Measurements from ENCODE around the gene RER1.

Gene RER1

GRCh38 chr1:2416403-2416802, 24.8 kb downstream of the RER1 start:
- Histone ChIP-seq H3K4me3 (ENCODE audit: low read depth in 1 of 2, low read length in 2 of 2) (no peak overlapping the region), H3K27ac (ENCODE audit: low read depth, low read length) (no peak overlapping the region), H3K27me3 (ENCODE audit: control insufficient read depth in 1 of 2, insufficient read depth in 2 of 2, low read length in 2 of 2) (peaks cover 9 to 49% of the 10 kb centered on the region in 2 donors), H3K9ac (ENCODE audit: low read length) (no peak overlapping the region), H3K9me3 (ENCODE audit: low read length) (no peaks in the 10 kb centered on the region), H3K36me3 (ENCODE audit: insufficient read depth, low read length) (no peaks in the 10 kb centered on the region), H3K4me1 (ENCODE audit: insufficient read depth, low read length) (peaks cover 22% of the 10 kb centered on the region)

GRCh38 chr1:2417083-2417832, 25.6 kb downstream of the RER1 start:
- no peak overlapping the region for H3K27ac ChIP-seq (ENCODE audit: low read depth, low read length)
- peaks cover 9 to 49% of the 10 kb centered on the region in 2 donors for H3K27me3 ChIP-seq (ENCODE audit: control insufficient read depth in 1 of 2, insufficient read depth in 2 of 2, low read length in 2 of 2)
- no peak overlapping the region for H3K4me3 ChIP-seq (ENCODE audit: low read depth in 1 of 2, low read length in 2 of 2)
- peaks cover 16% of the 10 kb centered on the region for H3K4me1 ChIP-seq (ENCODE audit: insufficient read depth, low read length)
- no peaks in the 10 kb centered on the region for H3K36me3 ChIP-seq (ENCODE audit: insufficient read depth, low read length)
- no peak overlapping the region for H3K9ac ChIP-seq (ENCODE audit: low read length)
- no peaks in the 10 kb centered on the region for H3K9me3 ChIP-seq (ENCODE audit: low read length)

DNA sequence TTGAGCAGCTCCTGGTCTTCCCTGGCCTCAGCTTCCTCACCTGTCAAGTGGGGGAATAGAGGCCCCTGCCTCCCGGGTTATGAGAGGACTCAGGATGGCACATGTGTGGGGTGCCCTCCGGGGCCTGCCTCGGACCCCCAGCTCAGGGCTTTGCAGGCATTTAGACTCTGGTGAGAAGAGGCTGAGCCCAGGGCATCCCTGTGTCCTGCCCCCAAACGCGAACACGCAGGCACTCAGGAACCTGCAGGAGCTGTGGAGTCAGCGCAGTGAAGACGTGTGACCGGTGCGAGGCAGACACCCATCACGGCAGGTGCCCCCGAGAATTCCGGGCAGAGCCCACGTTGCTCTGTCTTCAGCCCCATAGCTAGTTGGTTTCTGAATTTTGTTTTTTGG, 26.2 kb downstream of the RER1 start:
- Histone ChIP-seq H3K27me3 (ENCODE audit: control insufficient read depth in 1 of 2, insufficient read depth in 2 of 2, low read length in 2 of 2) (peaks cover 14 to 49% of the 10 kb centered on the region in 2 donors), H3K4me1 (ENCODE audit: insufficient read depth, low read length) (peaks cover 16% of the 10 kb centered on the region), H3K27ac (ENCODE audit: low read depth, low read length) (no peak overlapping the region), H3K36me3 (ENCODE audit: insufficient read depth, low read length) (no peaks in the 10 kb centered on the region), H3K4me3 (ENCODE audit: low read depth in 1 of 2, low read length in 2 of 2) (no peak overlapping the region), H3K9ac (ENCODE audit: low read length) (no peak overlapping the region), H3K9me3 (ENCODE audit: low read length) (no peaks in the 10 kb centered on the region)

DNA sequence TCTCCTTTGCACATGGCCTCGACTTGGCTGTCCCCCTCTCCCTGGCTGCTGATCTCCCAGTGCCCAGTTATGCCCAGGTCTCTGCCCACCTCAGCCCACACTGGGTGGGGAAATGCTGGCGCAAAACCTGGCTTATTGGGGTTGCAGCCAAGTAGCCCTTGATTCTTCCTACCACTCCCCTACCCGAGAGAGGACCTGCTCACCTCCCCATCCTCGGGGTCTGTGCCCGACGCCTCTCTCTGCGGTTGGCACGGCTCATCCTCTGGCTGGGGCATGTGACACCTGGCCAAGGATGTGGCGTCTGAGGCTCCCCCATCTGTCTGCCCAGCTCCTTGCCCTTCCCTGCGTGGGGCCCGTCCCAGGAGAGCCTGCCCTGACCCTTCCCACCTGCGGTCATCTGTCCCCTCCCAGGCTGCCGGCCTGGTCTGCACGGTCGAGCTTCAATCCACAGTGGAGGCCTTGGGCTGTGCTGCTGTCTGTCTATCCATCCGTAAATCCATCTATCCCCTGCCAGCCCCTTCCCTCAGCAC, 27.2 kb downstream of the RER1 start:
- Histone ChIP-seq H3K4me1 (ENCODE audit: insufficient read depth, low read length) (peaks cover 9% of the 10 kb centered on the region), H3K36me3 (ENCODE audit: insufficient read depth, low read length) (no peaks in the 10 kb centered on the region), H3K9ac (ENCODE audit: low read length) (no peak overlapping the region), H3K27me3 (ENCODE audit: control insufficient read depth in 1 of 2, insufficient read depth in 2 of 2, low read length in 2 of 2) (peaks cover 14 to 59% of the 10 kb centered on the region in 2 donors), H3K27ac (ENCODE audit: low read depth, low read length) (no peak overlapping the region), H3K4me3 (ENCODE audit: low read depth in 1 of 2, low read length in 2 of 2) (no peak overlapping the region), H3K9me3 (ENCODE audit: low read length) (no peaks in the 10 kb centered on the region)

- no peak overlapping the region for H3K27ac ChIP-seq (ENCODE audit: low read depth, low read length)
- peaks cover 3% of the 10 kb centered on the region for H3K4me1 ChIP-seq (ENCODE audit: insufficient read depth, low read length)
- no peaks in the 10 kb centered on the region for H3K9me3 ChIP-seq (ENCODE audit: low read length)
- H3K27me3 ChIP-seq (ENCODE audit: control insufficient read depth in 1 of 2, insufficient read depth in 2 of 2, low read length in 2 of 2): peaks cover 14 to 59% of the 10 kb centered on the region in 2 donors
- no peaks in the 10 kb centered on the region for H3K36me3 ChIP-seq (ENCODE audit: insufficient read depth, low read length)
- H3K9ac ChIP-seq (ENCODE audit: low read length): no peak overlapping the region
- H3K4me3 ChIP-seq (ENCODE audit: low read depth in 1 of 2, low read length in 2 of 2): no peak overlapping the region
Measured at GRCh38 chr1:2419416-2419815, 27.8 kb downstream of the RER1 start.

GRCh38 chr1:2422523-2422922, 30.9 kb downstream of the RER1 start:
- Histone ChIP-seq H3K27me3 (ENCODE audit: control insufficient read depth in 1 of 2, insufficient read depth in 2 of 2, low read length in 2 of 2) (peaks cover 14 to 56% of the 10 kb centered on the region in 2 donors), H3K4me1 (ENCODE audit: insufficient read depth, low read length) (no peaks in the 10 kb centered on the region), H3K9ac (ENCODE audit: low read length) (no peak overlapping the region), H3K4me3 (ENCODE audit: low read depth in 1 of 2, low read length in 2 of 2) (no peak overlapping the region), H3K9me3 (ENCODE audit: low read length) (no peaks in the 10 kb centered on the region), H3K27ac (ENCODE audit: low read depth, low read length) (no peak overlapping the region), H3K36me3 (ENCODE audit: insufficient read depth, low read length) (no peaks in the 10 kb centered on the region)

DNA sequence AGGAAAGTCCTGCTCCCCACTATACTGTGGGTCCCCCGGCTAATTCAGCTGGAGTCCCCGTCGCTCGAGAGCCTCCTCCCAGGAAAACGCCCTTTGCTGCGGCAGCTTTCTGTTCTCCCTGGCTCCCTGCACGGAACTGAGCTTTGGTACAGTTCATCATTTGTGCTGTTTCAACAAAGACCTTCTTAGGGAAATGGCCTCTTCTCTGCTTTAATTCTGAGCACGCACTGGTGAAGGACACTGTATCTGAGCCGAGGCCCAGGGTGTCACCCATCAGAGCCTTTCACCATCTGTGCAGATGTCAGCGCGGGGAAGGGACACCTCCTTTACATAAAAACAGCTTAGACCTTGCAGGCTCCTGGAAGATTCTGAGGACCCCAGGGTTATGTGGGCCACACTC, 34.3 kb downstream of the RER1 start:
- Histone ChIP-seq H3K27ac (ENCODE audit: low read depth, low read length) (no peak overlapping the region), H3K9ac (ENCODE audit: low read length) (no peak overlapping the region), H3K36me3 (ENCODE audit: insufficient read depth, low read length) (no peaks in the 10 kb centered on the region), H3K4me3 (ENCODE audit: low read depth in 1 of 2, low read length in 2 of 2) (no peak overlapping the region), H3K4me1 (ENCODE audit: insufficient read depth, low read length) (no peaks in the 10 kb centered on the region), H3K27me3 (ENCODE audit: control insufficient read depth in 1 of 2, insufficient read depth in 2 of 2, low read length in 2 of 2) (peaks cover 5 to 49% of the 10 kb centered on the region in 2 donors), H3K9me3 (ENCODE audit: low read length) (no peaks in the 10 kb centered on the region)

- Histone ChIP-seq H3K36me3 (ENCODE audit: insufficient read depth, low read length) (no peaks in the 10 kb centered on the region), H3K27me3 (ENCODE audit: control insufficient read depth in 1 of 2, insufficient read depth in 2 of 2, low read length in 2 of 2) (peaks cover 5 to 53% of the 10 kb centered on the region in 2 donors), H3K27ac (ENCODE audit: low read depth, low read length) (no peak overlapping the region), H3K4me1 (ENCODE audit: insufficient read depth, low read length) (no peaks in the 10 kb centered on the region), H3K9ac (ENCODE audit: low read length) (no peak overlapping the region), H3K4me3 (ENCODE audit: low read depth in 1 of 2, low read length in 2 of 2) (no peak overlapping the region), H3K9me3 (ENCODE audit: low read length) (no peaks in the 10 kb centered on the region)
Measured at GRCh38 chr1:2426540-2426939, 34.9 kb downstream of the RER1 start.

DNA sequence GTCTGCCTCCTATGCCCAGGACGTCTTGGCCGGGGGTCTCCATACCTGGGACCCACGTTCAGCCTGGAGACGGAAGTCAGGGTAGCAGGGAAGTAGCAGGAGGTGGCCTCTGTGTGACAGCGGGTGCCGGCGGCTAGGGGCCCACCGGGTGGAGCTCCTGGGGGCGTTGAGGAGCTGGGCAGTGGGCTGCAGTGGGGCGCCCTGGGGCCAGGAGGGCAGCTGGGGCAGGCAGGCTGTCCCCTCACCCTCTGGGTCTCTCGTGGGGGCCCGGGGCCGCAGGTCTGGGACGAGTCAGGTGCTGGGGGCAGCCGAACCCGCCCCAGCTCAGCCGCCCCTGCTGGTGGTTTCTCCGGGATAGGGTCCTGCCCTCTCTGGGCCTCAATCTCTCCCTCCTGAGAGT, 35.4 kb downstream of the RER1 start:
- no peak overlapping the region for H3K4me3 ChIP-seq (ENCODE audit: low read depth in 1 of 2, low read length in 2 of 2)
- H3K9ac ChIP-seq (ENCODE audit: low read length): no peak overlapping the region
- no peak overlapping the region for H3K27ac ChIP-seq (ENCODE audit: low read depth, low read length)
- peaks cover 5 to 58% of the 10 kb centered on the region in 2 donors for H3K27me3 ChIP-seq (ENCODE audit: control insufficient read depth in 1 of 2, insufficient read depth in 2 of 2, low read length in 2 of 2)
- H3K4me1 ChIP-seq (ENCODE audit: insufficient read depth, low read length): no peaks in the 10 kb centered on the region
- no peaks in the 10 kb centered on the region for H3K9me3 ChIP-seq (ENCODE audit: low read length)
- no peaks in the 10 kb centered on the region for H3K36me3 ChIP-seq (ENCODE audit: insufficient read depth, low read length)

GRCh38 chr1:2427976-2428375, 36.3 kb downstream of the RER1 start:
- H3K27ac ChIP-seq (ENCODE audit: low read depth, low read length): no peak overlapping the region

DNA sequence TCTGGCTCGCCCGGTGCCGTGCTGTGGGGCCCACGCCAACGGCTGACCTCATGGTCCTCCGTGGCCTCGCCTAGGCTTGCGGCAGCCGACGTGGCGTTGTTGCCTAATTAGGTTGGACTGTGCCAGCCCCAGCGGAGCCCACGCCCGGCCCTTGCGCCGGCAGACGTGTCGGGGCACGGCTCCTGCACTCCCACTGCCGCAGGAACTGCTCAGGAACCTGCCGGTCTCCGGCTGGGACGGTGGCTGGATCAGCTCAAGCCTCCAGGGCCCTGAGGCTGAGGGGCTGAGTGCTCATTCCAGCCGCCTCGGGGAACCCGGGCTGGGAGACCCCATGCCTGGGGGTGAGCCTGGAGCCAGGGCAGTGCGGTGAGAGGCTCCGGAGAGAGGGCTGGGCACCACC, 36.8 kb downstream of the RER1 start:
- no peaks in the 10 kb centered on the region for H3K4me1 ChIP-seq (ENCODE audit: insufficient read depth, low read length)
- H3K9ac ChIP-seq (ENCODE audit: low read length): no peak overlapping the region
- no peak overlapping the region for H3K27ac ChIP-seq (ENCODE audit: low read depth, low read length)
- no peaks in the 10 kb centered on the region for H3K9me3 ChIP-seq (ENCODE audit: low read length)
- no peaks in the 10 kb centered on the region for H3K36me3 ChIP-seq (ENCODE audit: insufficient read depth, low read length)
- peaks cover 0 to 66% of the 10 kb centered on the region in 2 donors for H3K27me3 ChIP-seq (ENCODE audit: control insufficient read depth in 1 of 2, insufficient read depth in 2 of 2, low read length in 2 of 2)
- no peak overlapping the region for H3K4me3 ChIP-seq (ENCODE audit: low read depth in 1 of 2, low read length in 2 of 2)

More at GRCh38 chr1:2427976-2428375, 36.3 kb downstream of the RER1 start:
- H3K4me3 ChIP-seq (ENCODE audit: low read depth in 1 of 2, low read length in 2 of 2): no peak overlapping the region
- no peaks in the 10 kb centered on the region for H3K4me1 ChIP-seq (ENCODE audit: insufficient read depth, low read length)
- H3K27me3 ChIP-seq (ENCODE audit: control insufficient read depth in 1 of 2, insufficient read depth in 2 of 2, low read length in 2 of 2): peaks cover 0 to 66% of the 10 kb centered on the region in 2 donors
- no peaks in the 10 kb centered on the region for H3K9me3 ChIP-seq (ENCODE audit: low read length)
- H3K9ac ChIP-seq (ENCODE audit: low read length): no peak overlapping the region
- no peaks in the 10 kb centered on the region for H3K36me3 ChIP-seq (ENCODE audit: insufficient read depth, low read length)
